HUES64 (cell line): ENCODE data around the gene ACACA.
A peak's percentile ranks its signal among the peaks of the same experiment; 100 is the strongest.

Source experiments
- H3K27ac ChIP-seq: 2 replicates; pipeline ENCODE4 v1.7.0; 2013; ENCODE audit warnings: low read depth, low read length, inconsistent platforms
- H3K27me3 ChIP-seq: 2 replicates; pipeline ENCODE4 v1.6.1; 2013; ENCODE audit warnings: mild to moderate bottlenecking, low read length; ENCODE audit not compliant: insufficient read depth
- H3K36me3 ChIP-seq: 2 replicates; pipeline ENCODE4 v1.6.1; 2013; ENCODE audit warnings: mild to moderate bottlenecking, low read length; ENCODE audit not compliant: insufficient read depth
- H3K4me1 ChIP-seq: 2 replicates; pipeline ENCODE4 v1.6.1; 2013; ENCODE audit warnings: mild to moderate bottlenecking, low read length, moderate library complexity; ENCODE audit not compliant: insufficient read depth
- H3K4me3 ChIP-seq: 2 replicates; pipeline ENCODE4 v1.5.1; 2013; ENCODE audit warnings: mild to moderate bottlenecking, low read length, moderate library complexity
- H3K9ac ChIP-seq: 2 replicates; pipeline ENCODE4 v1.6.1; 2013; ENCODE audit warnings: mild to moderate bottlenecking, low read depth, low read length
- H3K9me3 ChIP-seq: 2 replicates; pipeline ENCODE4 v1.6.1; 2013; ENCODE audit warnings: low read depth, low read length; ENCODE audit not compliant: insufficient read depth
- WGBS: fragments of 150-250, 120-280 bp; methylation state at CpG from one replicate; pipeline ENCODE4 v1.1.7; 2013; ENCODE audit warnings: missing lambda C conversion rate; 5-methylcytosine and 5-hydroxymethylcytosine counted together

Gene ACACA

DNA sequence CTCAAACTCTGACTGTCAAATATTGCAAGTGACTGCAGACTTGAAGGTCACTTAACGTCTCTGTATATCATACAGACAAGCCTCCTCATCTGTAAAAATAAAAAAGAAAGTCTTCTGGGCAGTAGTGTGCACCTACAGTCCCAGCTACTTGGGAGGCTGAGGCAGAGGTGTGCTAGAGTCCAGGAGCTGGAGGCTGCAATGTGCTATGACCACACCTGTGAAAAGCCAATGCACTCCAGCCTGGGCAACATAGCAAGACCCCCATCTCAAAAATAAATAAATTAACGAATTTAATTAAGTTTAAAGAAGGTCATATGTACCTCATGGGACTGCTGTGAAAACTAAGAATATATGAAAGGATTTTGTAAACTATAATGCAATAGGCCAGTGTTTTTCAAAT is 65.8 kb downstream of the ACACA start:
- Histone ChIP-seq H3K4me3 (no peak overlapping the region), H3K36me3 (peaks cover 40% of the 10 kb centered on the region), H3K9ac (no peak overlapping the region), H3K27ac (no peak overlapping the region), H3K4me1 (peaks cover 8% of the 10 kb centered on the region), H3K27me3 (no peaks in the 10 kb centered on the region), H3K9me3 (no peaks in the 10 kb centered on the region)
- 90% methylated on average over 2 of the region's 2 CpGs for WGBS

DNA sequence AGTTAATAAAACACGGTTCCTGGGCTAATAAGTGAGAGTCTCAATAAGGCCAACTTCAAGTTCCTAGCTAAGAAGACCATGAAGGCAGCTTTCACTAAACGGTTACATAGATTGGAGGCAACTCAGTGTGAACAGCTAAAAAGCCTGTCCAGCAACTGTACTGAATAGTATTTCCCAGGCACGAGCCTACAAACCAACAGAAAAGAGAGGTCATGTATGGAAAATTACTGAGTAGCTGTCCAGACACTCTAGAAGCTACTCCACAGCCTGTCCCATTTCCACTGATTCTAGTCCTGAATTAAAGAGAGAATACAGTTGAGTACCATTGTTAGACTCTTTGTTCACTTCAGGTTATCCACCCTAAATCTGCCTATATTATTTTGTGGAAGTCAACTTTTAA is 67.3 kb downstream of the ACACA start:
- Histone ChIP-seq H3K4me3 (no peak overlapping the region), H3K4me1 (peaks cover 11% of the 10 kb centered on the region), H3K9ac (no peak overlapping the region), H3K9me3 (no peaks in the 10 kb centered on the region), H3K27me3 (no peaks in the 10 kb centered on the region), H3K36me3 (peaks cover 34% of the 10 kb centered on the region), H3K27ac (no peak overlapping the region)
- WGBS: 94% methylated on average over 3 of the region's 3 CpGs

DNA sequence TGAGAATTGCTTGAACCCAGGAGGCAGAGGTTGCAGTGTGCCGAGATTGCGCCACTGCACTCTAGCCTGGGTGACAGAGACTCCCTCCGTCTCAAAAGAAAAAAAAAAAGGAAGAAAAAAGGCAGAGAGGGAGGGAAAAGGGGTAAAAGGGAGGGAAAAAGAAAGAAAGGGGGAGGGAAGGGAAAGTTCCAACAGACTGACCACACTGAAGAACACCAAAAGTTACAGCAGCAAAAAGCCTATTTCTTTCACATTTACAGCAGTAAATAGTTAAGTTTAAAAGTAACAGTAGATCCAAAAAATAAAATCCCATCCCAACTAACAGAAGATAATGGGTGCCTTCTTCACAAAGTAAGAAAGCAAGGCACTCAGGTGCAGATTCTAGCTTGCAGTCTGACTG is 67.8 kb downstream of the ACACA start:
- Histone ChIP-seq H3K4me1 (peaks cover 11% of the 10 kb centered on the region), H3K9ac (no peak overlapping the region), H3K9me3 (no peaks in the 10 kb centered on the region), H3K27ac (no peak overlapping the region), H3K36me3 (peaks cover 34% of the 10 kb centered on the region), H3K4me3 (no peak overlapping the region), H3K27me3 (no peaks in the 10 kb centered on the region)
- WGBS: 91% methylated on average over 3 of the region's 3 CpGs

DNA sequence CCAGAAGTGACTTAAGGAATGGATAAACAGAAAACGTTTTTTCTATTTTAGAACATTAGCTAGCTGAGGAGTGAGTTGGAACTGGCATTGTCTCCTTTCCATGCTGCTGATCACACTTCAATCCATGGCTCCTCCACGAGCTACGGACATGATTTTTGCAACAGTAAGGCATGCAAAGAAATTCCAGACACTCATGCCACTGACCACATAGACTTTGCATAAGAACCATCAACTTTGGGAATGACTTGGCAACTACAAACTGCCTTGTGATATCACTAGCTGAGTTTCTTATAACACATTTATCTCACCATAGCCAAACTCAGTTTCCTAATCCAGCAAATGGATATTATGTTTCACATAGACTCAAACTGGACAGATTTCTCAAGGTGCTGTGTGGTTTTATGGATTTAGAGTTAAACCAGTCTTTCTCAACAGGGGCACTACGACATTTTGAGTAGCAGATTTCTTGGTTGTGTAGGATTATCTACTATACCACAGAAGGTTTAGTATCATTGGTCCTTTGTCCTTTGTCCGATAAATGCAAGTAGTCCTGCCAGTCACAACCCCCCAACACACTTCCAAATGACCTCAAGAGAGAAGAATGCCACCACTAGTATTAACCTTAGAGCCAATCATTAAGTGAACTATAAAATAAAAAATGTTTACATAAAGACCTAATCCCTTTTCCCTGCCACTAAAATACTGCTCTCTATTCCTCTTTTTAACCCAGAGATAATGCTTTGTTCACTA is 79.1 kb downstream of the ACACA start:
- Histone ChIP-seq H3K27me3 (no peaks in the 10 kb centered on the region), H3K4me1 (no peaks in the 10 kb centered on the region), H3K9me3 (no peaks in the 10 kb centered on the region), H3K27ac (no peak overlapping the region), H3K4me3 (no peak overlapping the region), H3K9ac (no peak overlapping the region), H3K36me3 (peaks cover 64% of the 10 kb centered on the region)
- 87% methylated on average over 5 of the region's 5 CpGs for WGBS

DNA sequence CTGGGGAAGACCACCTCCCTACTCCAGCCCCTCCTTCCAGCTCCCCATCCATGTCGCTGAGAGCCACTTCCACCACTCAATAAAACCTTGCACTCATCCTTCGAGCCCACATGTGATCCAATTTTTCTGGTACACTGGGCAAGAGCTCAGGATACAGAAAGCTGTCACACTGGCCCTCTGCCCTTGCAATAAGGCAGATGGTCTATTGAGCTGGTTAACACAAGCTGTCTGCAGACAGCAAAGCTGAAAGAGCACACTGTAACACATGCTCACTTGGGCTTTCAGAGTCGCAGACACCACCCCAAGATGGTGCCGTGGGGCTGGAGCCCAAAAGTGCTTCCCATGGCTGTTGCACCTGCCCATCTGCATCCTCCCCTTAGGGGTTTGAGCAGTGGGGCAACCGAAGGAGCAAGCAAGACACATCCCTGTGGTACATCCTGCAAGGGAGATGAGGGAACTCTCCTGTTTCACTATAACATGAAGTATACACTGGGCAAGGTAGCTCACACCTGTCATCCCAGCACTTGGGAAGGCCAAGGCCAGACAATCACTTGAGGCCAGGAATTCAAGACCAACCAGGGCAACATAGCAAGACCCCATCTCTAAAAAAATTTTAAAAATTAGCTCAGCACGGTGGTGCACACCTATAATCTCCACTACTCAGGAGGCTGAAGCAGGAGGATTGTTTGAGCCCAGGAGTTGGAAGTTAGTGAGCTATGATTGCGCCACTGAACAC is 83.6 kb downstream of the ACACA start:
- 97% methylated on average over 6 of the region's 7 CpGs for WGBS
- Histone ChIP-seq H3K27me3 (no peaks in the 10 kb centered on the region), H3K27ac (no peak overlapping the region), H3K36me3 (peaks cover 54% of the 10 kb centered on the region), H3K9me3 (no peaks in the 10 kb centered on the region), H3K9ac (no peak overlapping the region), H3K4me3 (no peak overlapping the region), H3K4me1 (no peaks in the 10 kb centered on the region)

DNA sequence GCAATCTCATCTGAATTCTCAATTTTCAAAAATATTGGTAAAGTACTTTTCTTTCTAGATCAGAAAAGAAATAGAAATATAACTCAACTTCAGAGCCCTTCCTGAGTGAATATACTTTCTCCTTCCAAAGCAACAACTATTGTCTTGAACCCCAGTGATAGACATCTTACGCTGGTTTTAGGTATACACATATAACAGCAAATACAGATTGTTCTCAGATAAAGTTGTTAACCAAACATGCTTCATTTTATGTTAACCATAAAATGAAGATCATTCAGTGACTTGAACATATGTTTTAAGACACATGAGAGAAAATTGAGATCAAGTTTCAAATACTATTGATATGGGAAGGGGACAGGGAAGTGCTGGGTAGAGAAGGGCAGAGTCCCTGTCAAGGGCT is 84.5 kb downstream of the ACACA start:
- no peak overlapping the region for H3K4me3 ChIP-seq
- H3K27me3 ChIP-seq: no peaks in the 10 kb centered on the region
- H3K9me3 ChIP-seq: no peaks in the 10 kb centered on the region
- H3K4me1 ChIP-seq: no peaks in the 10 kb centered on the region
- no peak overlapping the region for H3K27ac ChIP-seq
- H3K36me3 ChIP-seq: peaks cover 52% of the 10 kb centered on the region
- H3K9ac ChIP-seq: no peak overlapping the region
- WGBS: 100% methylated on average over 1 of the region's 1 CpG

DNA sequence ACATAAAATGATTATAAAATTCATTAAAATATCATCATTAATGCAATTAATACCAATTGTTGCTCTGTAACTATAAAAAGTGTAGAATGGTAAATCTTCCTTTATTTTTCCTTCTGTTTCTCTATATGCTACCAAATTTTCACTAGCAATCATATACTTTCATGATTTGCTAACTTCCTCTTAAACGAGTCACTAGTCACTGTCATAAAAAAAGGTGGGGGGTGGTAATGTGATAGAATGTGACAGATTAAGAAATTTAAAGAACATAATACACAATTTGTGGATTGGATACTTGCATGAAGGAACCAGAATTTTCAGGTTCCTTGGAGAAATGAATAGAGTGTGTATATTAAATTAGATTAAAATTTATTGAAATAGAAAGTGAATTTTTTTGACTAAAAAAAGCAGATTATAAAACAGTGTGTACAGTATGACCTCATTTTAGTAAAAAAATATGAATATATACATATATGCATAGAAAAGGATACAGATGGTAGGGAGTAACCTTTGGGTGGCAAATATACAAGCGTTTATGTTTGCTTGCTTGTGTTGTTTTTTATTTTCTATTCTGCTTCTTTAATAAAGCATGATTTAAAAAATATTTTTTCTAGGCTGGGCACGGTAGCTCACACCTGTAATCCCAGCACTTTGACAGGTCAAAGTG is 87.6 kb downstream of the ACACA start:
- H3K4me1 ChIP-seq: no peaks in the 10 kb centered on the region
- H3K4me3 ChIP-seq: no peak overlapping the region
- H3K9me3 ChIP-seq: no peaks in the 10 kb centered on the region
- peaks cover 44% of the 10 kb centered on the region for H3K36me3 ChIP-seq
- H3K27ac ChIP-seq: no peak overlapping the region
- WGBS: 95% methylated on average over 1 of the region's 3 CpGs
- H3K9ac ChIP-seq: no peak overlapping the region
- no peaks in the 10 kb centered on the region for H3K27me3 ChIP-seq

DNA sequence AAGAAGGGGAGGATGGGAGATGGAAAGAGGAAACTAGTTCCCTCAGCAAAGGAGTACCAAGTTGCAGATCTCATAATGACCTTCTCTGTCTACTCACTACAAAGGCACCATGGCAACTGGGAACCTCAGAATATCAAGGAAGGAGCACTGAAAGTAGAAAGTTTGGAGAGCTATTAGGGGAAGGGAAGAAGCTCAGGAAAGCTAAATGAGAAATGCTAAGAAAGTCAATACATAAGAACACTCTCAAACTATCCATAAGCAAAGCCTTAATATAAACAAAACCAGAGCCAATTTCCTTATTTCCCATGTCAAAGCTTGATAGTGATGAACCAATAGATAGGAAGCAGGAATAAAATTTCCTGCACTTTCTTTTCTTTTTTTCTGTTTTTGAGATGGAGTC is 88.8 kb downstream of the ACACA start:
- Histone ChIP-seq H3K9ac (no peak overlapping the region), H3K4me1 (0 out of 2 replicates have a peak, but pooled peaks cover 2% of the 10 kb centered on the region), H3K4me3 (no peak overlapping the region), H3K27me3 (no peaks in the 10 kb centered on the region), H3K27ac (no peak overlapping the region), H3K9me3 (no peaks in the 10 kb centered on the region), H3K36me3 (peaks cover 43% of the 10 kb centered on the region)

DNA sequence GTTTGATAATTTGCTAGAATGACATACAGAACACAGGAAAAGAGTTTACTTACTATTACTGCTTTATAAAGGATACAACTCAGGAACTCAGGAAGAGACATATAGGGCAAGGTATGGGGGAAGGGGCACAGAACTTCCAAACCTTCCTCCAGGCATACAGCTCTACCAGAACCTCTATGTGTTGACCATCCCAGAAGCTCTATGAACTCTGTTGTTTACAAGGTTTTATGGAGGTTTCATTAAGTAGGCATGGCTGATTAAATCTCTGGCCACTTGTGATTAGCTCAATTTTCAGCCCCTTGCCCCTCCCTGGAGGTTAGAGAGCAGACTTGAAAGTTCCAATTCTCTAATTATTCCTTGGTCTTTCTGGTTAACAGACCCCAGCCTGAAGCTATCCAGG is 91.0 kb downstream of the ACACA start:
- Histone ChIP-seq H3K27me3 (no peaks in the 10 kb centered on the region), H3K9ac (no peak overlapping the region), H3K4me3 (no peak overlapping the region), H3K36me3 (peaks cover 41% of the 10 kb centered on the region), H3K9me3 (no peaks in the 10 kb centered on the region), H3K4me1 (0 out of 2 replicates have a peak, but pooled peaks cover 7% of the 10 kb centered on the region), H3K27ac (no peak overlapping the region)

DNA sequence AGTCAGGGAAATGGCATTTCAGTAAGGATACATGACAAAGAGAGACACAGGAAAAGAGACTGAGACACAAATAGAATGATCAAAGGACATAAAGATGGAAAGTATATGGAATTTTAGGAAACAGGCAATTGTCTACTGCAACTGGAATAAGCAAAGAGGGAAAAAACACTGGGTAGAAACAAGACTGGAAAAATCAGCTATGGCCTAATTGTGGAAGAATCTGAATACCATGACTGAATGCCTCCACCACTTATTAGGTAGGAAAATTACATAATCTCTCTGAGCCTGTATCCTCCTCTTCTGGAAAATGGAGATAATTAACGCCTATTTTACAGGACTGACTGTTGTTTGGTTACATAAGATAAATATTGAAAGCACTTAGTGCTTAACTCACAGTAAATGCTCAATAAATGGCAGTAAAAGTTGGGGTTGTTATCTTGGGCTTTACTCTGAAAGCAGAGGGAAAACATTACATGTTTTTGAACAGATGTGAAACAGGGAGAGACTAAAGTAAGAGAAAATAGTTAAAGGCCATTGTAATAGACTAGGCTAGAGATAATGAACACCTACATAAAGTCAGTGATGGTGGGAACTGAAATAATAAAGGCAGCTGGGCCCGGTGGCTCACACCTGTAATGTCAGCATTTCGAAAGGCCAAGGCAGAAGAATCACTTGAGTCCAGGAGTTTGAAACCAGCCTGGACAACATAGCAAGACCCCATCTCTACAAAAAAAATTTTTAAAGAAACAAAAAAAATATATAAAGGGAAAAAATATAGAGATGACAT is 94.3 kb downstream of the ACACA start:
- Histone ChIP-seq H3K27me3 (no peaks in the 10 kb centered on the region), H3K4me3 (no peak overlapping the region), H3K4me1 (0 out of 2 replicates have a peak, but pooled peaks cover 7% of the 10 kb centered on the region), H3K36me3 (peaks cover 28% of the 10 kb centered on the region), H3K9ac (no peak overlapping the region), H3K27ac (peak overlapping the region; percentile 22; the same call in 1 of the 2 replicates), H3K9me3 (no peaks in the 10 kb centered on the region)
- 98% methylated on average over 3 of the region's 3 CpGs for WGBS

DNA sequence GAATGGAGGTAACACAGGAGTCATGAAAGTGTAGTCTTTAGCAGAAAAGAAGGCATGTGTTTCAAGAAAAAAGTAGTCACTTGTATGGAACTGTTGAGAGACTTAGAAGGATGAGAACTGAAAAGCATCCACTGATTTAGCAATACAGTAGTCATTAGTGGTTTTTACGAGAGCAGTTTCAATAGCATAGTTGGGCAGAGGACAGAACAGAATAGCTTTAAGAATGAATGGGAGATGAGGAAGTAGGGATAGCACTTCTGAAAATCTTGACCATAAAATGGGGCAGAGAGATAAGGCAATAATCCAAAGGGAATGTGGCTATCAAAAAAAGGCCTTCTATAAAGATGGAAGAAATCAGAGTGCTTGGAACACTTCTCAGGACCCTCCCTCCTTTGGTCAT is 95.7 kb downstream of the ACACA start:
- Histone ChIP-seq H3K27ac (no peak overlapping the region), H3K4me3 (no peak overlapping the region), H3K36me3 (peaks cover 23% of the 10 kb centered on the region), H3K9me3 (no peaks in the 10 kb centered on the region), H3K9ac (no peak overlapping the region), H3K27me3 (no peaks in the 10 kb centered on the region), H3K4me1 (0 out of 2 replicates have a peak, but pooled peaks cover 7% of the 10 kb centered on the region)
- 96% methylated on average over 1 of the region's 1 CpG for WGBS
